CD4-positive, alpha-beta T cell treated with Interleukin-6 for 4 hours (primary cell): ENCODE measurements around the gene FAM47C.
"Not testable (repeated sequence)": the region's sequence is repeated elsewhere in the genome, so short reads cannot be mapped to it uniquely, and the experiment has no call there.

ENCODE experiments used
- DNase-seq: peaks from one replicate; pipeline ENCODE4 v3.0.0-alpha.2; 2020; ENCODE audit warnings: mixed read lengths

The FAM47C gene

DNA sequence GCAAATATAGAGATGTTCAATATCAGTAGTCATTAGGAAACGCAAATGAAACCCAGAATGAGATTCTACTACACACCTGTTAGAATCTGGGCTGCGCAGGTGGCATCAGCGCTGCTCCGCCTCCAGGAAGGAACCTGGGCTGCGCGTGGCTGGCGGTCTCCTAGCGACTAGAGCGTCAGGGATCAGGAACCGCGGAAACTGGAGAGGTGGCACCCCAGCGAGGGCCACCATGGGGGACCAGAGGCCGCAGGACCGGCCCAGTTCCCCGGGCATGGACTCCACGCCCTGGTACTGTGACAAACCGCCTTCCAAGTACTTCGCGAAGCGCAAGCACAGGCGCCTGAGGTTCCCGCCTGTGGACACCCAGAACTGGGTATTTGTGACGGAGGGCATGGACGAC is at the start of gene FAM47C:
TSS of gene FAM47C (plus strand) at position 185 of the 400 bp plus-strand sequence. CDS start at position 230, 45 bp downstream.
- DNase-seq = not testable (repeated sequence)

DNA sequence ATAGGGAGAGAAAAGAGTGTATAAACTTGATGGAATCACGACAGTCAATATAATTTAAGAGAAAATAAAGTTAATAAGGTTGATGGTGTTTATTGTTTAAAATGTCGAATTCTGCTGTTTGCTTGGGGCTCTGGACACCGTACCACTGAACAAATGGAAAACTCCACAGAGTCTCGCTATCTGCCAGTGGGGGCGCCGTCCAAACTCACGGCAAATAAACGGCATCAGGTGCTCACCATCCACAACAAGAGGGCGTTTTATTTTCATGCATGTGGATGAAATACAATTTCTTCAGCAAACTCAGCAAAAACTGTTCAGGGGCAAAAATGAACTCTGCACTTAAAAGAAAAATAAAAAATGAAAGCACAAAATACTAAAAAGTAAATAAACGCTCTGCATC is 46.6 kb upstream of the FAM47C start:
- no peak for DNase-seq

GRCh38 chrX:36963069-36963808 is 44.9 kb upstream of the FAM47C start:
- DNase-seq = no peak

DNA sequence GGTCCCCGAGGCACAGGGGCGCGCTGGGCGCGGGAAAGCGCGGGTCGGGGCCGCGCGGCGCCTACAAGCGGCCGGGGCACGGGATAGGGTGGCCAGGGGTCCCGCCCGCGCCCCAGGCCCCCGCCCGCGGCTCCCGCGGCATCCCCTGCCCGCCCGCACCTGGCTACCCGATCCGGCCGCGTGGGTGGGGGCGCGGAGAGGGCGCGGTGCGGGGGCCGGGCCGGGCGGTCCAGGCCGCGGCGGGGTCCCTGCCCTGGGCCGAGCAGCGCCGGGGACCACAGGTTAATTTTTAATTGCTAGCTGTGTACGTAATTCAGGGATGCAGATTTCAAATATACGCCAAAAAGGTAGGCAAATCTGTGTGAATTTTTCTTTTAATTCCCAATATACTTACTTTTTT is 44.3 kb upstream of the FAM47C start:
- DNase-seq = no peak

DNA sequence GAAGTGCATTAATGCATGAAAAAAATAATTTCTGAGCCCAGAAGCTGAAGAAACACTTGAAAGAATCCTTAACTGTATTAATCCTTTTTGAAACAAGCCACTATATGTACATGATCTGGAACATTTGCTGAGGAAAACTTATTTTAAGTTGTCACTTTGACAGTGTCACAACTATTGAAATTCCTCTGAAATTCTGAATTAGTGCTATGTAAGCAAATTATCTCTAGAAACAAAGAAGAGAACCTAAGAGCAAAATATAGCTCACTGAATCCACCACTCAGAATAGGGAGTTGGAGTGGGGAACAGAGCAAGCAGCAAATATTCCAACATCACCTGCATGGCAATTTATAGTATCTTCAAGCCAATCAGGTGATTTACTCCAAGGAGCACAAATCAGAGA is 34.6 kb upstream of the FAM47C start:
- DNase-seq = no peak

- DNase-seq = no peak
These were observed 33.3 kb upstream of the FAM47C start for GRCh38 chrX:36974911-36975310.

- DNase-seq = no peak
These were observed 29.3 kb upstream of the FAM47C start for GRCh38 chrX:36978886-36979285.

- DNase-seq = no peak
These were observed 24.3 kb upstream of the FAM47C start for GRCh38 chrX:36983831-36984230.

- not testable (repeated sequence) for DNase-seq
These were observed 22.6 kb upstream of the FAM47C start for GRCh38 chrX:36985416-36986209.

- no peak for DNase-seq
These were observed 21.9 kb upstream of the FAM47C start for GRCh38 chrX:36986231-36986630.

- not testable (repeated sequence) for DNase-seq
These were observed 21.0 kb upstream of the FAM47C start for GRCh38 chrX:36987212-36987611.

- DNase-seq = no peak
These were observed 8.0 kb upstream of the FAM47C start for GRCh38 chrX:37000140-37000539.

GRCh38 chrX:37010496-37010895 is 2.3 kb downstream of the FAM47C start:
- DNase-seq = no peak

DNA sequence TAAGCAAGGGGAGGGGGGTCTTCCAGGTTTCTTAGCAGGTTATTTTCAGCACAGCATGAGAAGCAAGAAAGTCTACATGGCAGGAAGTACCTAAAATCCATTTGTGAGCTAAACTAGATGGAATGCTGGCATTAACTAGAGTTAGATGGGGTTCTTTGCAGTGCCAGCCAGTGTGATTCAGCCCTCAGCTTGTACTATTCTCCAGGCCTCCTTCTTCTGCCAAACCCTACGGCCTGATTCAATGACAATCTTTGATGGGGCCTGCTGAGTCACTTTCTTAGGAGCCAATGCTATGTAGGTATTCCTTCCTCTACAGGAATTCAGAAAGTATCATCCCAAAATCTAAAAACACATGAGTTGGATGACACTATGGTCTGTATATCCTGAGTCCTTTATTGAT is 26.1 kb downstream of the FAM47C start:
- DNase-seq = not testable (repeated sequence)

DNA sequence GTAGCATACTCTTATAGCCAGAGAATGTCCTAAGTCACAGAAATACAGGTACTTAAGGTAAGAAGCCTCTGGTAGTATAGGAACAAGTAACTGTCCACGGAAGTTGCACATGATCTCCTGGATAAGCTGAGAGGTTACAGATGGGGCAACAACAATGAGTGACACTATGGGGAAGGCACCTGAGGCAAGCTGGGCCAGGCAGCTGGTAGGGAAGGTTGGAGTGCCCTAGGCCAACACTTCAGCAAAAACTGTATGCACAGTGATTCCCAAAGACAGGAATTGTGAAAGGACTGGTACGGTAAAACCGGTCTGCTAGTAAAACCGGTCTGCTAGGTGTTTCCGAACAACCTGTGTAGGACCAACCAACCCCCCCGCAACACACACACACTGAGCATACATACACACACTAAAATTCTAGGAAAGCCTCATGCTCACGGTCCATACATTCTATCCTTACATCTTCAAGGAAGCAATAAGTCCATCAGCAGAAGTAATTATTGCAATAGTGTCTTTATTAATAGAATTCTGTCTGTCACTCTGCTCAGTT is 28.6 kb downstream of the FAM47C start:
- DNase-seq = not testable (repeated sequence)

GRCh38 chrX:37038814-37039213 is 30.6 kb downstream of the FAM47C start:
- DNase-seq = not testable (repeated sequence)

- DNase-seq = not testable (repeated sequence)
These were observed 35.1 kb downstream of the FAM47C start for GRCh38 chrX:37042956-37043885.

- DNase-seq = no peak
These were observed 39.6 kb downstream of the FAM47C start for GRCh38 chrX:37047776-37048175.

DNA sequence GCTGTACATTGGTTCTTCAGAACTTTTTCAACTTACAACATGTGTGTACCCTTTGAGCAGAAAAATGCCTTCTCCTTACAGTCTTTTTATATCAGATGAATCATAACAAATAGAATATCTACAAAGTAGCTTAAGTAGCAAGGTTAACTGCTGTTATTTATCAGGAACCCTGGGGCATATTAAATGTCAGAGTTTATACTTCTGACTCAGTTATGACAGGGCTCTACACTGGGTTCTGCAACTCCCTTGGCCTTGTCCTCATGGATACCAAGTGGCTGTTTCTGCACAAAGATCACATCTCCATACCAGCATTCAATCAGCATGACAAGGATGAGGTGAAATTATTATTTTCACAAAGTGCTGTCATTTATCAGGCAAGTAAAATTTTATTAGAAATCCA is 49.4 kb downstream of the FAM47C start:
- not testable (repeated sequence) for DNase-seq

DNA sequence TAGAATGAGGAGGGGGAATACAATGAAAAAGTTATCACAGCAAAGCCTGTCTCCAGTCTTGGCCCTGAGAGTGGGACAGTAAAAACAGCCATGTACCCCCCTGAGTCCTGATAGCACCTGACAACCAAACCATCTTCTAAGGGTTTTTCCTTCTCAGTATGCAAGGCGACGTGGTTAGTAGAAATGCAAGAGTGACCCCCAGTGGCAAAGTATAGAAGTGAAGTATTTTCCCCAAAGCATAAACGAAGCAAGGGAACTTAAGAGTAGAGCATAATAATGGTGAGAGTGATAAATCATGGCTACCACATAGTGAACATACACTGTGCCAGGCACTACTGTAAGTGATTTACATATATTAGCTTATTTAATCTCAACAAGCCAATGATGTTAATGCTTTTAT is 52.8 kb downstream of the FAM47C start:
- no peak for DNase-seq
